Head of caudate nucleus (tissue), 42 donors: ENCODE data around the gene STKLD1.
"Not testable (repeated sequence)": the region's sequence is repeated elsewhere in the genome, so short reads cannot be mapped to it uniquely, and the experiment has no call there.

Experiments used
- DNase-seq, 42 donors: peaks; one replicate each; pipeline versions ENCODE4 v3.0.0 to v3.0.0-alpha.2; 2020 to 2021; ENCODE audit warnings: mixed read lengths in 7 of 42
- intact Hi-C: fragments of 100-400 bp; cut with DNase I; formaldehyde crosslinking; loops from one replicate; pipeline ENCODE4 v1.15.0; 2022

The STKLD1 gene

DNA sequence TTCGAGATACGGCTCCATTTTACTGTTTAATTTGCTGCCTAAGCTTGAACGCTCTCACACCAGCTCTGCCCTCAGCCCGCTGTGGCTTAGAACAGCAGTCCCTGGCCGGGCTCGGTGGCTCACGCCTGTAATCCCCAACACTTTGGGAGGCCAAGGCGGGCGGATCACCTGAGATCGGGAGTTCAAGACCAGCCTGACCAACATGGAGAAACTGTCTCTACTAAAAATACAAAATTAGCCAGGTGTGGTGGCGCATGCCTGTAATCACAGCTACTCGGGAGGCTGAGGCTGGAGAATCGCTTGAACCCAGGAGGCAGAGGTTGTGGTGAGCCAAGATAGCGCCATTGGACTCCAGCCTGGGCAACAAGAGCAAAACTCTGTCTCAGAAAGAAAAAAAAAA lies 1.1 kb downstream of the STKLD1 start:
- not testable (repeated sequence) for DNase-seq
- intact Hi-C loops = loop anchor here (5.0 kb wide), 1 partner anchor 760 kb away; the partner anchor contains the start of gene WDR5

DNA sequence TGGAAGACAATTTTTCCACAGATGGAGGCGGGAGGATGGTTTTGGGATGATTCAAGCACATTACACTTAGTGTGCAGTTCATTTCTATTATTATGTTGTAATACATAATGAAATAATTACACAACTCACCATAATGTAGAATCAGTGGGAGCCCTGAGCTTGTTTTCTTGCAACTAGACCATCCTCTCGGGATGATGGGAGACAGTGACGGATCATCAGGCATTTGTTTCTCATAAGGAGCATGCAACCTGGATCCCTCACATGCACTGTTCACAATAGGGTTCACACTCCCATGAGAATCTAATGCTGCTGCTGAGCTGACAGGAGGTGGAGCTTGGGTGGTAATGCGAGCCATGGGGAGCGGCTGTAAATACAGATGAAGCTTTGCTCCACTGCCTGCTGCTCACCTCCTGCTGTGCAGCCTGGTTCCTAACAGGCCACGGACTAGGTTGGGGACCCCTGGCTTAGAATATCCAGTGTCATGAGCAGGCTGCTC lies 1.6 kb downstream of the STKLD1 start:
- no peak for DNase-seq
- intact Hi-C loops = loop anchor here (5.0 kb wide), 1 partner anchor 760 kb away; the partner anchor contains the start of gene WDR5

DNA sequence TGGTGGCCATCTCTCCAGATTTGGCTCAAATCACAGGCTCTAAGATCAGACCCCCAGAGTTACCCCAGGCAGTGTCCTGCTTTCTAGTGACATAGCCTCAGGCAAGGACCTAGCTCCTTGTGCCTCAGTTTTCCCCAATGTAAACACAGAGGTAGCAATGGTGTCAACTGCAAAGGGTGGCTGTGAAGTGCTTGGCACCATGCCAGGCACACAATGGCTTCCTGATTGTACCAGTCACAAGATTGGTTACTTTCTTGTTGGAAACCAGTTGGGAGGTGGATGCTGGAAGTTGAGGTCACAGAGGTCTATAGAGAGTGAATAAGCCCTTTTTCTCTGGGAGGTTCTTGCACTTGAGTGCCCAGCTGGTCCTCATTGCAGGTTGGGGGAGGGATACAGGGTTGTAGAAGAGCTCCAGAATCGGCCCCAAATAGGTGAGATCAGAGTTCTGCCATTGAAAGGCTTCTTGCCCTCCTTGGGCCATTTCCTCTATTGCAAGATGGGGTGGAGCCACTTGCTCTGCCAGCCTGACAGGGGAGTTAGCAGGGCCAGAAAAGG lies 2.3 kb downstream of the STKLD1 start:
- no peak for DNase-seq
- intact Hi-C loops = loop anchor here (5.0 kb wide), 1 partner anchor 759 kb away; the partner anchor contains the start of gene WDR5

DNA sequence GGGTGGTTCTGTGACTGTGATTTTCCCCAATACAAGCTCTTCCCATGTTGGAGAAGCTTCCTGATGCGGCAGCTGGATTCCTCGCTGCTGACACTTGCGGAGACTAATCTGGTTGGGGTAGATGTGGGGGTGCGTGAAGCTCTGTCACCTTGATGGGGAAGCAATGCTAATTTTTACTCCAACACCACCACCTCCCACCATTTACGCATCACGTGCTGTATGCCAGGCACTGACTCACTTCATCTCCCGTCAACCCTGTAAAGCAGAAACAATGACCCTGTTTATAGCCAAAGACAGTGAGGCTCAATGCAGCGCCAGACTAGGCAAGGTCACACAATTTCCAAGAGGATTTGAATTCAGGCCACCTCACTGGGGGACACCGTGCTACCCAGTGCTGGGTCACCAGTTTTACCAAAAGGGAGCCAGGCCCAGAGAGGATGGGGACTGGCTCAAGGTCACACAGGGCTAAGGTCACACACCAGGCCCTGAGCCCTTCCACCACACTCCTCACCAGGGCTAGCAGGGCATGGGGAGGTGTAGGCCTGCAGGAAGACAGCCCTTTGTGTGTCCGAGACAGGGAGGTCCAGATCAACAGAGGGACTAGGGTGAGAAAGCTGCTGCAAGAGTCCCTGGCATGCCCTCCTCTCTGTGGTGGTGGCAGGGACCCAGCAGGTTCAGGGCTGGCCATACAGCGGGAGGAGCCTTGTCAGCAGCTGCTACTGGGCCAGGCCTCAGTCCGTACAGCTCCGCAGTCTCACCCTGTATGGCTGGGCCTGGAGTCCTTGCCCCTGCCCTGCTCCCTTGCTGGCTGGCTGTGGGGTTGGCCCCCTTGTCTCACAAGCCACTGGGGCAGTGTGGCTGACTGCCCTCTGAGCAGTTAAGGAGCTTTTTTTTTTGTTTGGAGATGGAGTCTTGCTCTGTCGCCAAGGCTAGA lies 3.3 kb downstream of the STKLD1 start:
- intact Hi-C loops = loop anchor here (5.0 kb wide), 1 partner anchor 758 kb away; the partner anchor contains the start of gene WDR5
- DNase-seq = peak; percentile 50 to 92 (median 77)

DNA sequence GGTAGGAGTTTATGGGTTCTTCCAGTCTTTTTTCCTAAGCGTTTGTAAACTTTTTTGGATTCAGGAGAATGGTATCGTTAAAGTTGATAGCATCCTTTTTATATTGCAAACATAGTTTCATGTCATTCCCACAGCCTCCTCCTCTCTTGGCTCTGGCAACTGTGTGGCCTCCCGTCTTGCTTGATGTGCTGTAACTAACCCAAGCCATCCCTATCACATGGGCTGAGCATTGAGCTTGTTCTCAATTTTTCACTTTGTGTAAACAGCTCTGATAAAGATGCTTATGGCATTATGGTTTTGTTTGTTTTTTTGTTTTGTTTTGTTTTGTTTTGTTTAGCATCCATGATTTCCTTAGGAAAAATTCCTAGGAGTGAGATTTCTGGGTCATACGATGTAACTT lies 4.6 kb downstream of the STKLD1 start:
- no peak for DNase-seq
- intact Hi-C loops = no loop called here

DNA sequence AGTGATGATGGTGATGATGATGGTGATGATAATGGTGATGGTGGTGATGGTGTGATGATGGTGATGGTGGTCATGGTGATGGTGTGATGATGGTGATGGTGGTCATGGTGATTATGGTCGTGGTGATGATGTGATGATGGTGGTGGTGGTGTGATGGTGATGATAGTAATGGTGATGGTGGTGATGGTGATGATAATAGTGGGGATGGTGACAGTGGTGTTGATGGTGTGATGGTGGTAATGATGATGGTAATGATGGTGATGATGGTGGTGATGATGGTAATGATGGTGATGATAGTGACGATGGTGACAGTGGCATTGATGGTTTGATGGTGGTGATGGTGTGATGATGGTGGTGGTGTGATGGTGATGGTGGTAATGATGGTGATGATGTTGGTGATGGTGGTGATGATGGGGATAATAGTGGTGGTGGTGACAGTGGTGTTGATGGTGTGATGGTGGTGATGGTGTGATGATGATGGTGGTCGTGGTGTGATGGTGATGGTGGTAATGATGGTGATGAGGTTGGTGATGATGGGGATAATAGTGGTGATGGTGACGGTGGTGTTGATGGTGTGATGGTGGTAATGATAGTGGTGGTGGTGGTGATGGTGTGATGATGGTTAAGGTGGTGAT lies 6.5 kb downstream of the STKLD1 start:
- DNase-seq = no peak
- intact Hi-C loops = no loop called here

DNA sequence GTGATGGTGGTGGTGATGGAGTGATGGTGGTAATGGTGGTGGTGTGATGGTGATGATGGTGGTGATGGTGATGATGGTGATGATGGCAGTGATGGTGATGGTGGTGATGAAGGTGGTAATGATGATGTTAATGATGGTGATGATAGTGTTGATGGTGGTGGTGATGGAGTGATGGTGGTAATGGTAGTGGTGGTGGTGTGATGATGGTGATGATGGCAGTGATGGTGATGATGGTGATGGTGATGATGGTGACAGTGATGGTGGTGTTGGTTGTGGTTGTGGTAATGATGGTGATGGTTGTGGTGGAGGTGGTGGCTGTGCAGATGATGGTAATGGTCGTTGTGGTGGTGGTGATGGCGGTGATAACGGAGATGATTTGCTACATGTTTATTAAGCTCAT lies 7.3 kb downstream of the STKLD1 start:
- DNase-seq = no peak
- intact Hi-C loops = no loop called here

DNA sequence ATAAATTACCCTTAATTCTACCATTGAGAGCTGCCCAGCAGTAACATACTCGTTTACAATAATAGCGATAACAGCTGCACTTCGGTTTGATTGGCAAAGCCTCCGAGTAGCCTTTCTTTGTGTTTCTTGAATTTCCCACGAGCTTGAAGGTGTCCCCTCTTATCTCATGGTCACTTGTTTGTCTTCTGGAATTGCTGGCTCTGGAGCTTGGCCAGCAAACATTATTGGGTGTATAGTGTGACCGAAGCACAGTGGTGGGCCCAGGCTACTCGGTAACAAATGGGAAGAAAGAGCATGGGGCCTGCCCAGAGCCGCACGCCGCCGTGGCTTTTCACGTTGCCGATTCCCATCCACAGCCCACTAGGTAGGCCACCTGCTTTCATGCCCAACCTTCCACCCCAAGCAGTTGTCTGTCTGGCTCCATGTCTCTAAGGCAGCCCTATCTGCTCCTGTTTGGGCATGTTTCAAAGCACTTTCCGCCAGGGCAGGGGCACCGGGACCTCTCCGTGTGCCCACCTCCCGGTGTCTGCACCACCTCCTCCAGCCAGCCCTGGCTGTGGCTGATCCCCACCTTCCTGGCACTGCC lies 8.7 kb downstream of the STKLD1 start:
- intact Hi-C loops = no loop called here
- no peak for DNase-seq

DNA sequence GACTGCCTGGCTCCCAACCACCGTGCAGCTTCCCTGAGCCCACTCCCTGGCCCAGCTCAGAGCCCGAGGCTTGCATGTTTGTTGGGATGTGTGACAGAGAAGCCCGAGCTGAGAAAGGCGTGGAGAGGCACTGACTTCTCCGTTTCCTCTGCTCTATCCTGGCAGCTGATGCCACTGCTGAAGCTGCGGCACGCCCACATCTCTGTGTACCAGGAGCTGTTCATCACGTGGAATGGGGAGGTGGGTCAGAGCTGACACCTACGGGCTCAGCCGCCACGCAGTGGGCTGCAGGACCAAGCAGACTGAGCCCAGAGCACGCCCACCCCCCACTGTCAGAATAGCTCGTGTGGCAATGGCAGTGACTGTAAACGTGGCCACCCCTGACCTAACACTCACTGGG lies 9.3 kb downstream of the STKLD1 start:
- DNase-seq = peak in 3 of 42 donors; percentile 20 to 24 (median 22)
- intact Hi-C loops = no loop called here

DNA sequence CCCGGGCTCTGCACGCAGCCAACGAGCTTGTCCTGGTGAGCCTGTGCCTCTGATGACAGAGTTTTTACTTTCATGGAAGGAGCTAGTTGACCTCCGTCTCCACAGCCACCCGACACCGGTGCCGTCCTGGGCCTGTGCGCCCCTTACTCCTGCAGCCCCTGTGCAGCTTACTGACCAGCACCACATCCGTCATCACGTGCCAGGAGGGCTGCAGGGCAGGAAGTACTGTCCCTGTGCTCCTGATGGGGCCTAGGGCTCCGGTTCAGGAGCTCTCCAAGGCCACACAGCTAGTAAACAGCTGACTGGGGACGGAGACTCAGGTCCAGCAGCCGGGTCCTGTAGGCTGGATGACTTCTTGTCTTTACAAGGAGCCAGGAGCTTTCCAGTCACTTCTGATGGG lies 10.2 kb downstream of the STKLD1 start:
- intact Hi-C loops = no loop called here
- no peak for DNase-seq

DNA sequence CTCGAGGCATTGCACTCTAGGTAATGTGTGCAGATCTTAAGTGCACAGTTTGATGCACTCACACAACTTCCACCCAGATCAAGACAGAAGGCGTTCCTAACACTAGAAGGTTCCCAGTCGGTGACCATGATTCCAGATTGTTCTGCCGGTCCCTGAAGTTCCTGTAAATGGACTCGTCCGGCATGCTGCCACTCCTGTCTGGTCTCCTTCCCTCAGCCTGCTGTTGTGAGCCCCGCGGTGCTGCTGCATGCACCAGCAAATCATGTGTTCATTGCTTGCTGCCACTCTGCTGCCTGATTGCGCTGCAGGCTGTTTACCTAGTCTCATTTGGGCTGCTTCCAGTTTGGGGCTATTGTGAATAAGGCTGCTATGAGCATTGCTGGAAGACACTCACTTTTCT lies 11.5 kb downstream of the STKLD1 start:
- no peak for DNase-seq

DNA sequence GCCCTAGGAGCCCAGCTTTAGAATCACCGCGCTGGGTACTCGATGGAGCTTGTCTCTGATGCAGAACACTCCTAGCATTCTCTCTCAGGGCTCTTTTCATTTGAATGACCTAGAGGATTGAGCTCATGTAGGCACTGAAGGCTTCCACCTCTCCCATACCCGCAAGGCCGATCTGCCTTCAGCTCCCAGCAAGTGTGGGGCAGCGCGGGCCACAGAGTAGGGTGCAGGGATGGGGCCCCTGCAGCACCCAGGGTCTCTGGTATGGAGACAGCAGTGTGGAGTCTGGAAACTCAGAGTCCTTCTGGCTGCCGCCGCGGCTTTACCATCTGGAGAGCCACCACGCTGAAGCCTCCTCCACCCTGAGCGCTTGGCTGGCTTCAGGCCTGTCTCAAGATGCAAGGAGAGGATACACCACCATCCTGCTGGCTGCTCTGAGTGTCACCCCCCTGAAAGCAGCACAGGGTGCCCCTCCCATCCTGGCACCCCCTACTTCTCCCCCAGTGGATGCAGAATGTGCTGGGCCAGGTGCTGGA lies 12.9 kb downstream of the STKLD1 start:
- intact Hi-C loops = no loop called here
- DNase-seq = no peak

More for the DNA sequence above, 11.5 kb downstream of the STKLD1 start:
- intact Hi-C loops = no loop called here

DNA sequence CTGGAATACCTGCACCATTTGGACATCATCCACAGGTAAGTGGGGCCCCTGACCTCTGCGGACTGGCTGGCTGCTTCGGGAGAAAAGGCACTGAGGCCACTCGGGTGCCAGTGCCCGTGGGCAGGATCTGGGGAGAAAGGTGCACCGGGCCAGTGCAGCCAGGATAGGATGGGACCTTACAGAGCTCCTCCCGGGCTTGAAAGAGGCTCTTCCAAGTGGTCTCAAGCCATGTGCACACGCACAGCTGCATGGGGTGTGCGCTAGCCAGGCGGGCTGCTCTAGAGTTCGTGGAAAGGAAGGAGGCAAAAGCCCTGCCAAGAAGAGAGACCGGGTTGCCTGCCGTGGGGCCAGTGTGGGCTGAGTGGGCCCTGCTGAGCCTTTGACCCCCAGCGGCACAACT lies 13.4 kb downstream of the STKLD1 start:
- DNase-seq = no peak
- intact Hi-C loops = no loop called here

DNA sequence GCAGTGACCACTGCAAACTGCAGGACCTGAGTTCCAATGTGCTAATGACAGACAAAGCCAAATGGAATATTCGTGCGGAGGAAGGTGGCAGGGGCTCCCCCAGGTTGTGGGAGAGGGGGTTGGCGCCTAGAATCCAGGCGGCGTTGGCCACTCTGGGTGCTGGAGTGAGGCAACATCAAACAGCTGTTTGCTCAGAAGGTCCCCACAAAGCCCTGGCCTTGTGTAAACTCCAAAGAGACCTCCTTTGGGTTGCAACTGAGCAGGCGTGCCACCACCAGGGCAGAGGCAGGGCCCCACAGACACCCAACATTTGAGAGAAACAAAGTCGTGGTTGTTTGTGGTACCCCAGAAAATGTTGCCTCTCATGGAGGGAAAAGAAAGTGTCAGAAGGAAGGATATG lies 14.5 kb downstream of the STKLD1 start:
- DNase-seq = no peak
- intact Hi-C loops = no loop called here

DNA sequence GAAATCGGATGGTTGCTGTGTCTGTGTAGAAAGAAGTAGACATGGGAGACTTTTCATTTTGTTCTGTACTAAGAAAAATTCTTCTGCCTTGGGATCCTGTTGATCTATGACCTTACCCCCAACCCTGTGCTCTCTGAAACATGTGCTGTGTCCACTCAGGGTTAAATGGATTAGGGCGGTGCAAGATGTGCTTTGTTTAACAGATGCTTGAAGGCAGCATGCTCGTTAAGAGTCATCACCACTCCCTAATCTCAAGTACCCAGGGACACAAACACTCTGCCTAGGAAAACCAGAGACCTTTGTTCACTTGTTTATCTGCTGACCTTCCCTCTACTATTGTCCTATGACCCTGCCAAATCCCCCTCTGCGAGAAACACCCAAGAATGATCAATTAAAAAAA lies 15.3 kb downstream of the STKLD1 start:
- DNase-seq, intact Hi-C loops: not testable (repeated sequence)

DNA sequence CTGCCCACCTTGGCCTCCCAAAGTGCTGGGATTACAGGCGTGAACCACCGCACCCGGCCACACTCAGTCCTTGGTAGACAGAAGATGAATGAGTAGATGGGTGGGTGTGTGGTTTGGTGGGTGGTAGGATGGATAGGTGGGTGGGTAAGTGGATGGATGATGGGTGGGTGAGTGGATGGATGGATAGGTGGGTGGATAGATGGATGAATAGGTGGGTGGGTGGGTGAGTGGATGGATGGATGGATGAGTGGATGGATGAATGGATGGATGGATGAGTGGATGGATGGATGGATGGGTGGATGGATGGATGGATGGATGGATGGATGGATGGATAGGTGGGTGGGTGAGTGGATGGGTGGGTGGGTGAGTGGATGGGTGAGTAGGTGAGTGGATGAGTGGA lies 16.1 kb downstream of the STKLD1 start:
- intact Hi-C loops = not testable (repeated sequence)

DNA sequence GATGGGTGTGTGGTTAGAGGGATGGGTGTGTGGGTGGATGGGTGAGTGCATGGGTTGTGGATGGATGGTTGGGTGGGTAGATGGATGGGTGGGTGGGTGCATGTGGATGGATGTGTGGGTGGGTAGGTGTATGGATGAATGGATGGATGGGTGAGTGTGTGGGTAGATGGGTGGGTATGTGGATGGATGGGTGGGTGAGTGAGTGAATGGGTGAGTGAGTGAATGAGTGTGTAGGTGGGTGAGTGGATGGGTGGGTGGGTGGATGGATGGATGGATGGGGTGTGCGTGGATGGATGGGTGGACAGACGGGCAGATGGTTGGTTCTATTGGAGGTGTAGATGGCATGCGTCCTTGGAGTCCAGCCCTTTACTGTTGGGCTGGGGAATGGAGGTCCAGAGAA lies 17.2 kb downstream of the STKLD1 start:
- intact Hi-C loops = no loop called here
- no peak for DNase-seq

More for the DNA sequence above, 16.1 kb downstream of the STKLD1 start:
- DNase-seq = not testable (repeated sequence)

DNA sequence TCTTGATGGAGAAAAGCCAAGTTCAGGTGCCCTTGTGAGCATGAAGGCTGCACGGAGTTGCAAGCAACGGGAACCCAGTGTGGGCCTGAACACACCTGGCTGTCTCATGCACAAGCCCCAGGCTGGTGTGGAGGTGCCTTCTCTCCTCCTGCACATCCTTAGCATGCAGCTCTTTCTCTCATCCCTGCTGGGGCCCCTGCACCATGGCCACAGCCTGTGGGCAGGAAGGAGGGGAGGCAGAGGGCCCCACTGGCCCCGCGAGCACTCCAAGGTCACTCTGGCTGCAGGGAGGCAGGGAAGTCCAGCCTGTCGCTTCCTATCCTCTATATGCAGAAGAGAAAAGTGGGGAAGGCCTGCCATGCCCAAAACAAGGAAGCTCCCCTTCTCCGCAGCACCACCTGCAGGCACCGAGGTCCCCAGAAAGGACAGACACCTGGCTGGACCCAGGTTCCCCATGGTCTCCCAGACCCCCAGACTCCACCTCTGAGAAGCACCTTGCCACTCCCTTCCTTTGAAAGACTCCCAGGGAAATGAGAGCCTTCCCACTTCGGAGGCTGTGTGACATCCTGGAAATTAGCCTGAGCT lies 18.6 kb downstream of the STKLD1 start:
- DNase-seq = no peak
- intact Hi-C loops = no loop called here

DNA sequence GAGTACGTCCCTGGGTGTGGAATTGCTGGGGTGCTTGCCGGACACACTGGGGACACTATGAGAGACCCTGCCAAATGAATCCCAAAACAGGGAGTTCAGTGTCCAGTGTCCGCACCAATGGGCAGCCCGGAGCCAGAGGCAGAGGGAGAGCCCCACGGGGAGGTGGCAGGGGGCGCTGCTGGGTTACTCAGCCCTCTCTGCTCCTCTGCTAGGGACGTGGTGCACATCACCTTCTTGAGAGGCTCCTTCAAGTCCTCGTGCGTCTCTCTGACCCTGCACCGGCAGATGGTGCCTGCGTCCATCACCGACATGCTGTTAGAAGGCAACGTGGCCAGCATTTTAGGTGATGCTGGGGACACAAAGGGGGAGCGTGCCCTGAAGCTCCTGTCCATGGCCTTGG lies 20.8 kb downstream of the STKLD1 start:
- peak in 6 of 42 donors; percentile 18 to 51 (median 33) for DNase-seq
- intact Hi-C loops = no loop called here
